ENCODE measurements around the gene ITPRID2.
"Not testable (repeated sequence)": the region's sequence is repeated elsewhere in the genome, so short reads cannot be mapped to it uniquely, and the experiment has no call there.

ITPRID2 gene

DNA sequence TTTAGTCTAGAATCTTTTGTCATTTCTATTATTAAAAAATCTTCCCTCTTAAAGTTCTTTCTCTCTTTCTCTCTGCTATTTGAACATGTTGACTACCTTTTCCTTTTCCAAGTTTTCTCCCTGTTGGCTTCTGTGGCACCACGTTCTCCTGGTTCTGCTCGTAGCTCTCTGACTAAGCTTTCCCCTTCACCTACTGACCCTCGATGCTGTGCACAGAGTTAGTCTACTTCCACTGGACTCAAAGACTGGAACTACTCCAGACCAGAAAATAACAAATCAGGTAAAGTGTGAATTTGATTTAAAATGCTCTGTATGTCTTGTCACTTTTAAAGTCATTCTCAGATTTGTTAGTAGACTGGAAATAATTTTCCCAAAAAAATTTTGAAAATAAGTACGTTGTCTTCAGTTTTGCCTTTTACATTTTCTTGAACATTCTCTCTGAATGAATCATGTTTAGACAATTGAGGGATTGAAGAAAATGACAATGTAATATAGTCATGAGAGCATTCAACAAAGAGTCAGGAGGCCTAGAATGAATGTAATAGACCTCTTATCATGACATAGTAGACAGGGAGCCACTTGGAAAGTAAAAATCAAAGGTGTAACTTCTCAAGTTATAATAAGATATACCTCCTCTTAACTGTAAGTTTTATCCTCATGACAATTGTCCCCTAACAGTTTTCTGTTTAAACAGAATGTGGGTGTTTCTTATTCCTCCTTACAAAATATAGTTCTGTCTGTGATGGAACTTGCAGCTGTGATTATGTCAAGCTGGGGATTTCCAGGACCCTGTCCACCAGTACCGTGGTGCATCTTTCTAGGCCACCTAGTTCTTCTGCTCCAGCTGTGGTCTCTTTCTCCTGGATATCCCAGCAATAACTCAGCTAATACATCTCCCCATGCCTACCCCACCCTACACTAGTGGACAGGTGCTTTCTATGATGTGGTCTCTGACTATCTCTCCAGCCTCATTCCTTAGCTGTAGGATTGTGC lies 25.5 kb downstream of the ITPRID2 start:
- DNase-seq: no peak

DNA sequence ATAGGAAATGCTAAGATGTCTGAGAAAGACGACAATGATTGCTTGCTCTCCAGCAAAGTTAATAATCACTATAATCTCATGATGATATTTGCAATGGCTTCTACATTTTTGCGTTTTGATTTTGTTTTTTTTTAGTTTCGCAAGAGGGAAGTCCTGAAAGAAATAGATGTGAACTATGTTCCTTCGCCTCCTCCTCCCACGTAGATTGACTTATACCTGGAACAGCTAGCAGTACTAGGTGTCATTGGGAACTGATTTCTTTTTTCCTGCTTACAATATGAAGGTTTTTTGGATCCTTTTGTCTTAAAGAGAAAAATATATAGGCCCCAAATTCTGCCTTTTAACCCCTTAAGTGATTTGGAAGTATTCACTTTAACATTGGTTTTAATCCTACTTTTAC lies 26.7 kb downstream of the ITPRID2 start:
- DNase-seq: no peak

DNA sequence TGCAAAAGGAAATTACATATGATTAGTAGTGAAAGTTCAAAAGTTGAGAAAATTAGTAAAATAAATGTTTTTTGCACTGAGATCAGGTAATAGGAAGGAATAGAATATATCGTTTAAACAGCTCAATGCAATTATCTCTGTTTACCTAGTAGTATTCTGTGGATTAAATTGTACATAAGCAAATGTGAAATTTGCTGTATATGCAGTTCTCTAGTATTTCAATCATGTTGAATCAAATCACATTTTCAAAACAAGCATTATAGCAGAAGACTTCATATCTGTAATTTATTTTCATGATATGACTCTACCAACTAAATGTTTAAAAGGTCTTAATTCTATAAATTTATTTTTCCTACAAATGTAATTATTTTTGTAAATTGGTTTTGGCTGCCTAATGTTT lies 31.6 kb downstream of the ITPRID2 start:
- DNase-seq: no peak

DNA sequence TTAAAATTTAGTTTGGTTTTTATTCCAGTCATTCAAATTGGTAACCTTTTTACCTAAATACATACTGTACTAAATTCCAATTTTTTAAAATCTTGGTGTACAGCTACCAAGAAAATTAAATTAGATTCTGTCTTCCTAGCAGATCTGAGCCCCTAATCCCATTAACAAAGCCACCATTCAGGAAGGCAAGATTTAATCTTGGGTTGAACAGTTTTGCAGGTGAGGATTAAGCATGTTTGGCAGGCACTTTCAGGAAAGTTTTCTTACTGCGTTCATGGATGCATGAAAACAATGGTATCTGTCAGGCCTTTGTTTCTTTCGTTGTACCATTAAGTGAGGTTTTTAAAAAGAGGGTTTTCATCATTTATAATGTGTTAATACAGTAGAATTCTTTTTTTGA lies 32.8 kb downstream of the ITPRID2 start:
- DNase-seq: no peak

DNA sequence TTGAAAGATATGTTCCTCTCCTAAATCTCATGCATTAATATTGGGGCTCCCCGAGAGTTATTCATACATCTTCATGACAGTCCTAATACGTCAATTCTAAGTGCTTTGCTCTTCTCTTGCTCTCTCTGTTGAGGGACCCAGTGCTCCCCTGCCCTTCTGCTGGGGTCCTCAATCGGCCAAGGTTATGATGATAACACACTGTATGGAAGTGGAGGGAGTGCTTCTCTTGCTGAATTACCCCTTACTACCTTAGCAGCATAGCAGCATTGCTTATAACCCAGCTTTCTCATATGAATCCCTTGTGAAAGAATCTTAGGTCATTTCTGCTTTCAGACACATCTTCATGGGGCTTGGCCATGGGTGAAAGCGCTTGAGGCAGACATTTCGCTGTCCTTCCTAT lies 43.2 kb downstream of the ITPRID2 start:
- DNase-seq: no peak

DNA sequence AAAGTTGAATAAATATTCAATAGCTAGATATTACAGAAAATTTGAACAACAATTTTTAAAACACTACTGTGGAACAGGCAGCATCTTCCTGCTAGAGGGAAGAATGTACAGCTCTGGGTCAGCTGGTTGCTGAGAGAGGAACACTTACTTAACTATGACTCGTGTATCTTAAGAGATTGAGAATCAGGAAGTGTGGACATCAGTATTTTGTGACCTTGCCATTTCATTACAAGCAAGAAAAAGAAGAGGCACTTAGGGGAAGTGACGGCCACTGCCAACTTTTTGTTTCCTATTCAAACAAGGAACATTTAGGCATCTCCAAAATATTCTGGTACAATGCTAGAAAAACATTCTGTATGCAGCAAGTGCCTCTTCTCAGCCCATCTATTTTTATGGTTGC lies 45.9 kb downstream of the ITPRID2 start:
- DNase-seq: peak; percentile 72

DNA sequence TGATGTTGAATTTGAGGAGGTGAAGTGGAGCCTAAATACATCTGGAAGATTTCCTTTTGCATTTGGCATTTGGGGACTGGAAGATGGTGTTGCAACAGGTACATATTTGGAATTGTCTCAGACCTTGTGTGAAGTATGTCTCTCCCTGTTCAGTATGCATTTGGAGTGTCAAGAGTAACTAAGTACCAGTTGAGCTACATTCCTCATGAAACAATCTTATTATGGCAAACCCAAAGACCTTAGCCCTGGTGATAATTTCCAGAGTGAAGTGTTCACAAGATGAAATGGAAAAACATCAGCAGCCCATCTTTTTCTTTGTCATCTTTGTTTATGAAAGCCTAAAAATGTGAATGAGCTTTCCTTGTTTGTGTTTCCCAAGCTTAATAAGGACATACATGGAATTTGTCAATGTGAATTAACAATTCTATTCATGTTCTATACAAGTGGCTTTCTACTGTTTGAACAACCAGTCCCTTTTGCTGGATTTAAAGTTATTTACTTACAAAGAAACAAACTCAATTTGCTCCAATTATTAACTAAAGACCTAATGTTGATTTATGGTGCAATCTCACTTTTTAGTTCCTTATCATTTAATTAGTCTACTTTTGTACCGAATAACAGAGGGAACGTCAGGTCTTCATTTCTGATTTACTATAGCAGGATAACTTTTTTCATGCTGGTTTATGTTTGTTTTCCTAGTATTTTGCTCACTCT lies 52.0 kb downstream of the ITPRID2 start:
- DNase-seq: no peak

DNA sequence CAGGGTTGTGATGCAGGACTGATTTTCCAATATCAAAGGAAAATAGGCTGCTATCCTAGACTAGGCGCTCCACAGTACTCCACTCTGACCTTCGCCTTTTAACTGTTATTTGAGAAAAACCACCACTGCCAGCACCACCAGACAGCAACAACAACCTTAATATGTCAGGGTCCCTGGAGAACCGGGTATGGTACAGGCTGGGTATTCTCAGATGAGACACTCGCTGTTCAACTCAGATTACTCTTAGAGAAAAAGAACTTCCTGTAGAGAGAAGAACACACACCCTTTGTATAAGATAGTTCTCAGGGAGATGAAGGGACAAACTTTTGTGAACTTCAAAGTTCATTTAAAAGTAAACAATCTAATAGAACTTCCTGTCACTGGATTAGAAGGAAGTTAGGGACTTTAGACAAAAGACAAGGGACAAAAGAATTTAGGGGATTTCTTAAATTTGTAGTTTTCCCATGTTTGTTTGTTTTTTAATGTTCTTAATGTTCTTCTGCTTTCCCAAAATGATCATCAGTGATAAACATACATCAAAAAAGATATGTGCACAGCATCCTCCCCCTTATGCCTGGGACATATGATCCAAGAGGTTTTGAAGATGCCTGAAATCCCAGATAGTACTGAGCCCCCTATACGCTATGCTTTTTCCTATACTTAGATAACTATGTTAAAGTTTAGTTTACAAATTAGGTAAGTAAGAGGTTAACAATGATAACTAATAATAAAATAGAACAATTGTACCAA lies 52.8 kb downstream of the ITPRID2 start:
- no peak for DNase-seq

DNA sequence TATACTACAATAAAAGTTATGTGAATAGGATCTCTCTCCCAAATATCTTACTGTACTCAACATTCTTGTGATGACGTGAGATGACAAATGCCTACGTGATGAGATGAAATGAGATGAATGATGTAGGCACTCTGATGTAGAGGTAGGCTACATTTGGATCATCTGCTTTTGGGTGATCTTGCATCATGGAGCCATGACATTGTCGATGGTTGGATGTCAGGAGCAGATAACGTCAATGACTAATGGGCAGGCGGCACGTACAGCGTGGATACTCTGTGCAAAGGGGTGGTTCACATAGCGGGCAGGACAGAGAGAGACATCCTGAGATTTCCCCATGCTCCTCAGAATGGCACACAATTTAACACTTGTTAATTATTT lies 53.4 kb downstream of the ITPRID2 start:
- DNase-seq: no peak

DNA sequence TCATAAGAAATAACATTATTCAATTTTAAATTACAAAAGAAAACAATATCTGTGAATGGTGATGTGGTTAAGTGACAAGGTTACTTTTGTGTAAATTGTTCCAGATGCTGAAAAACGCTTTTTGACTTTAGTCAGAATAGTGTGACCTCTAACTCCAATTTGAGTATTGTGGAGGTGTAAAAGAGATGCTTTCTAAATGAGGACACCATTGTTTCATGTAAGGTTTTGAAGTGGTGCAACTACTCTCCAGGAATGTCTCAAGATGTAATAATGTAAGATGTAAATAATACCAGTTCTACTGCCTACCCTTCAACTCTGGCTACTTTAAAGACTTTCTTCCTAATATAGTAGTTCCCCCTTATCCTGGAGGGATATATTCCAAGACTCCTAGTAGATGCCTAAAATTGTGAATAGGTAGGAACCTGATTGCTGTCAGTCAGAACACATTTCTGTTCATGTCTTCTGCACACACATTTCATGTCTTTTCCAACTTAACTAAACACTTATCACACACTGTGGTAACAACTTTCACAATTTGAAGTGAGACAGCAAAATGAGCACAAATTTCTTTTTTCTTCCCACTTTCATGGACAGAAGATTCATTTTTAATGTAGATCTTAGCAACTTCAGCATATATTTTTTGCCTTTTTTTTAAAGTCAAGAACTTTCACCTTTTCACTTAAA lies 55.1 kb downstream of the ITPRID2 start:
- no peak for DNase-seq

DNA sequence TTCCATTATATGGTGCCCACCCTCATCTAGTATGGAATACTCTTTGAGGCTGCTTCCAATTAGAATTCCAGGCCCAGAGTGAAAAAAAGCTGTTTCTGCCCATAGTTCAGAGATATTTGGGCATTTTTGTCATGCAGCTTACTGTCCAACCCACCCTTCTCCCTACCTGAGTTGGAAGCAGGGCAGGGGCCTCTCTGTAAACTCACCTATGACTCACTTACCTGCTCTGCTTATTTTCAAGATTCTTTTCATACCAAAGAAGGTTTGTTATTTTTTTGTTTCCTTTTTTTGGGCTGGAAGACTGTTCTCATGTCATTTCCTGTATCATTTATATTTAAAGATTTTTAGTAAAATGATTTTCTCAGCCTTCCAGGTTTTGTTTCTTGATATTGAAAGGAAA lies 55.7 kb downstream of the ITPRID2 start:
- no peak for DNase-seq

DNA sequence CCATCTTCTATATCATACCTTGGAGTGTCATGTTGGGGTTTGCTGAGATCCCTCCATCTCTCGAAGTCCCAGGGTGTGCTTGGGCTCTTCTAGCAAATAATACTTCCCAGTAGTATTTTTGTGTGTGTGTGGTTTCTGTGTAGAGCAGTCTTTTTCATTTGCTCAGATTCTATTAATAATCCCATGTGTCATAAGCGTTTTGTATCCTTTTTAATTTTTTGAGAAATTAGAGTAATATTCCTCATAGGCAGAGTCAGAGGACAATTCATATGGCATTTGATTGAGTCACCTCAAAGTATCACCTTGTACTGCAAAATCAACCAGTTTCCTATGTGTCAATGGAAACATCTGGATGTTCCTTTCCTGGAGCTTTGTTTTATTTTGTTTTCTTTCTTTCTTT lies 56.7 kb downstream of the ITPRID2 start:
- no peak for DNase-seq

DNA sequence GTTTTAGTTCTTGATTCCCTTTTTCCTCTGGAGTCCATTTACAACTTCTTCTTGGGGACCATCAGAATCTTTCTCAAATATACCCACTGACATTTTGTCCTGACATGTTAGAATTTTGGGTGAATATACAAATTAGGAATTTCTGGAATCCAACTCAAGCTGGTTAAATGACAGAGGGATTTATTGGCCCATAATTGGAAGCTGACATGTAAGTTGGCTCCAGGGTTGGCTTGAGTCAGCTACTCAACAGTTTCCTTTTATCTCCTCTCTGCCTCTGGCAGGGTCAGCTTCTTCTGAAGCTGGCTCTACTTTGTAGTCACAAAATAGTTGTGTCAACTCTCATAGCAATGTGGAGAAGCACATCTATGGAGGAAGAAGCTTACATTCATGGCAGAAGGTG lies 57.5 kb downstream of the ITPRID2 start:
- no peak for DNase-seq

DNA sequence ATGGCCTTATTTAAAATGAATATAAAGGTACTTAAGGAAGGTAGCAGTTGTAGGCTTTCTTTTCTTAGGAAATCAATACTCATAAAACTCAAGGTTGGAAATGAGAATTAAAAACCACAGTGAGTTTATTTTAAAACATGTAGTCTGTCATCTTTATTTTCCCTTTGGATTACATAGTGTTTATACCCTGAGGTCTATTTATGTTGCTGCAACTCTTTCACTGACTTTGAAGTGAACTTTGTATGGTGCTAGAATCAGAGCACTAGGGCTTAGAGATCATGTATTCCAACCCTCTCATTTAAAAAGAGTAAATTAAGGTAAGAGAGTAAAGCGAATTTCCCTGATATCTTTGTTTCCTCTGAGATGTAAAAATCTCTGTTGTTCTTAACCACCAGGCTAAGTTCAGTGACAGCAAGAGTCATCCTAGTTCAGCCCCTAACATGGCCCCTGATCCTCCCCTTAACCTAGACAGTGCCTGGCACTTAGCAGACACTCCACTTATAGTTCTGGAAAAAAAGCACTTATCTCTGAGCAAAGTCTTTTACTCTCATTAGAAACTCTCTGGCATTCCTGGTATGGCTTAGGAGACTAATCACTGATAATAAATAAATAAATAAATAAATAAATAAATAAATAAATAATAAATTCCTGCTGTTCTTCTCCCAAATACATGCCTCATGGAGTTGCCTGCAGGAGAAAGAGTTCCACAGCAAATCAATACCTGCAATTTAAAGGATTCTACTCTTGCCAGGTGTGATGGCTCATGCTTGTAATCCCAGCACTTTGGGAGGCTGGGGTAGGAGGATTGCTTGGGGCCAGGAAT lies 61.1 kb downstream of the ITPRID2 start:
- no peak for DNase-seq

DNA sequence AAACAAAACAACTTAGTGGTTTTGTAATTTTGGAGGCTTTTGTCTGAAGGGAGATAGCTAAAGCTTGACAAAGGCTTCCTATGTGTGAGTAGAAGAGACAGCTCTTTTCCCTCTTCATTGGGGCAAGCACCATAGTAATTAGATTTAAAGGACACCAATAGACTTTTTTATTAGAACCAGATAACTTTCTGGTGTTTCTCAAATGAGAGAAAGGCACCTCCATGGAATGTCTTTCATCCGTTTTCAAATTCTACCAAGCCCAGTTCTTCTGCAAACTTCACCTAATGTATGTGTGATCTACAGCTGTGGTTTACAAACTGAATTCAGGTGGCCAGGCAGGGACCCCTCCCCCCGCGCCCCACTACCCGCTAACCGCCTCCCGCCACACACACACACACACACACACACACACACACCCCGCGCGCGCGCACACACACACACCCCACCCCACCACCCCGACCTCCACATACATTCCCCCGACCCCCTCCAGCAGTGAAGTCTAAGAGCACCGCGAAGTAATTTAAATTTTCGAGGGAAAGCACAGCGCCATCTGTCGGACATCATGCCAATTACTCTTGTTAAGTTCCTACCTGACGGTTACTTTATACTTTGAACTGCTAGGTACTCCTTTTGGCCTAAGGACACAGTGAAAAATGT lies 62.5 kb downstream of the ITPRID2 start:
- DNase-seq: peak; percentile 86

DNA sequence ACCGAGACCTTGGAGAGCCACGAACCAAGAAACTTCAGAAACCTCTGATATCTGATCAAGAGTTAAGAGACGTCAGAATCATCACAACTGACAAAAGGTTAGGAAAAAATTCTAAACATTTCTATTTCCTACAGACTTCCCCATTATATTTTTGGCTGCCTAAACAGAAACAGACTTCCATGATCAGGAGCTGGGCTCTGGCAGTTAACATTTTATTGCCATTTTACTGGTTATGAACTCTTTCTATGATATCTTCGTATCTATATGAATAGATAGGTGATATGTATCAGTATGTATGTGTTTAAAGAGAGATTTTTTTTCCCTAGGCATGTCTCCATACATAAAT lies 63.0 kb downstream of the ITPRID2 start:
- no peak for DNase-seq

DNA sequence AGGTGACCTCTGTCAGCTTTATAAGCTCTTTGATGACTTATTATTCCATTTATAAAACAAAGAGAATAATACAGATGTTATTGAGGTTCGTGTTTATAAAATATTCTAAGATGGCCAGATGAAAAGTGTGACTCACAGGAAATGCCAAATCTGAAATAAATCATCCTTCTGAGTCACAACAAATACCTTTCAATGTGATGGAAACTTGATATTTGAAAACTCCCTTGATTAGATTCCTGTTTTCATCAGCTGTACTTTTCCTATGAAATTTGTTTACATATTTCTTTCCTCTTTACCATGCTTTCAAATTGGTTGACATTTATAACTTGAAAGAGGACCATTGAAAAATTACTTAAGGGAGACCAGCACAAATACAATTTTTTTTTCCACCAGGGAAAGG lies 63.5 kb downstream of the ITPRID2 start:
- no peak for DNase-seq

DNA sequence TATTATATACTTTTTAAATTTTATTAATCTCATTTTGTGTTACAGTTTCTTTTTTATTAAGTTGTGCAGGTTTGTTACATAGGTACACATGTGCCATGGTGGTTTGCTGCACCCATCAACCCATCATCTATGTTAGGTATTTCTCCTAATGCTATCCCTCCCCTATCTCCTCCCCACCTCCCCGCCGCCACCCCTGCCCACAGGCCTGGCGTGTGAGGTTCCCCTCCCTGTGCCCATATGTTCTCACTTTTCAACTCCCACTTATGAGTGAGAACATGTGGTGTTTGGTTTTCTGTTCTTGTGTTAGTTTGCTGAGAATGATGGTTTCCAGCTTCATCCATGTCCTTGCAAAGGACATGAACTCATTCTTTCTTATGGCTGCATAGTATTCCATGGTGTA lies 64.3 kb downstream of the ITPRID2 start:
- DNase-seq: not testable (repeated sequence)

DNA sequence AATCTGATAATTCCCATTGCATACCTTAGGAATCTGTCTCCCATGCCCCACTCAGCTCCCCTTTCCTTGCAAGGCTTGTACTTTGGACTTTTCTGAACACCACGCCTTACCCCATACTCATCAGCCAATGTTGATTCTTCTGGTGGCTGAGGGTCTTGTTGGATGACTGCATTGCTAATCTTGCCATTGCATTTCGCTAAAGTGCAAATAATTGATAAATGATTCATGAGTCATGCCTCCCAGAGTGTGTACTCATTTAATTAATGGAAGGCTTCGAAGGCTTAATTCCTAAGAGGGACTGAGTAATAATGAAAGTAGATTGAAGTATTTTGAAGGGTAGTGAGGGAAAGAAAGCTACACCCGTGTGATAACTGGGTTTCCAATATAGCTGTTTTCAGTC lies 66.1 kb downstream of the ITPRID2 start:
- DNase-seq: no peak

DNA sequence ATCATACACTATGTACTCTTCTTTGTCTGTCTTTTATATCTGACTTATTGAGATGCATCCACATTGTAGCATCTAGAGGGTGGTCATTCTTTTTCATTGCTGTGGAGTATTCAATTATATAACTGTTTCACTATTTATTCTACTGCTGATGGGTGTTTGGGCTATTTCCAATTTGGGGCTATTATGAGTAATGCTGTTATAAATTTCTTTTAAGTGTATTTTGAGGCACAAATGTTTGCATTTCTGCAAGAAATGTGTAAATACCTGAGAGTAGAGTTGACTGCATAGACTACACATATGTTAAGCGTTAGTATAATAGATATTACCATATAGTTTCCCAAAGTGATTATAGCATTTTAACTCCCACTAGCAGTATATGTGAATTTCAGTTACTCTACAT lies 67.2 kb downstream of the ITPRID2 start:
- no peak for DNase-seq

DNA sequence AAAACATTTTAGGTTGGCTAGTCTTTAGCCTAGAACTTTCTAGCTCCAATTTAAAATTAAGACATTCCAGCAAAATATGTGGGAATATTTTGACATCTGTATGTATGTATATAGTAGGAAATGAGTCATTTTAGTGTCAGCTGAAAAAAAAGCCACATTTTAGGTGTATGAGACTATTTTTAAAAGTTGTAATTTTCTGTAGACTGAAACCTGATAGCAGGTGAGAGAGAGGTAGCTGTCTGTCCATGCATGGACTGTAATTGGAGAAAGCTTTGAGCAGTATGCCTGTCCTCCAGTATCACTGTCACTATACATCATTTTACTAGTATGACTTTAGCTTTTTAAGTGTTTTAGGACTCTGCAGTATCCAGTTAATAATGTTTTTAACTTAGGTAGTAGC lies 68.0 kb downstream of the ITPRID2 start:
- DNase-seq: no peak

DNA sequence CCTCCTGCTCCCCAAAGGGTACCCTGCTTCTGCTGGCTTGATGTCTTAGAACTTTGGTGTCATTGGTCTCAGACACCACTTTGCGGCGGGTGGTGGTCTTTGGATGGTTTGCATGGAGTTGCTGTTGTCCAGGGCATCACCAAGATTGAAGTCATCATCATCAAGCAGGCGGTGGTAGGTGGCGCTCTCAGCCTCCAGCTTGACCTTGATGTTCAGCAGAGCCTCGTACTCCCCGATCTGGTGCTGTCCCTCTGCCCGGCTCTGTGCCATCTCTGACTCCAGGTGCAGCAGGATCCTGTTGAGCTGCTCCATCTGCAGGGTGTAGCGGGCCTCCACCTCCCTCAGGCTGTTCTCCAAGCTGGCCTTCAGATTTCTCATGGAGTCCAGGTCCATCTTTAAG lies 69.6 kb downstream of the ITPRID2 start:
- DNase-seq: not testable (repeated sequence)
